Endothelial cell of umbilical vein (primary cell): ENCODE results near the gene GLTP. TPM values are rescaled to one million over a fixed set of nuclear protein-coding genes. Genes with fewer than 3 reads are reported as not detected.
A peak's percentile ranks its signal among the peaks of the same experiment; 100 is the strongest.

Source experiments
- BruUV-seq: library from RNA; stranded (reverse); fragments of 400-500 nt; replicated peaks from 2 replicates; lab custom pipeline; 2021; lab: Mats Ljungman, UMichigan
- CTCF ChIA-PET: fragments of 300-600, 350-600 bp; sonication (Branson Sonifier 250); formaldehyde crosslinking; loops from one replicate; lab custom pipeline; 2021; ENCODE audit warnings: antibody characterized with exemption, inconsistent platforms; lab: Charles Lee
- POLR2A ChIA-PET: fragments of 300-600, 350-600 bp; sonication (Branson Sonifier 250); formaldehyde crosslinking; loops from one replicate; lab custom pipeline; 2021; ENCODE audit warnings: antibody characterized with exemption, inconsistent platforms; lab: Charles Lee
- DNase-seq: peaks from one replicate; pipeline ENCODE4 v3.0.0-alpha.2; 2011; ENCODE audit warnings: low read depth, low spot score
- FAIRE-seq: peaks from 2 replicates; lab custom pipeline; 2011; peaks lifted over from hg19 to GRCh38; lab: Jason Lieb, UNC
- H2AFZ ChIP-seq: 2 replicates; pipeline ENCODE4 v1.6.0; 2012; ENCODE audit warnings: low read depth, low read length, control low read depth, inconsistent platforms
- H3K27ac ChIP-seq: 2 replicates; pipeline ENCODE4 v1.5.1; 2011; ENCODE audit warnings: low read depth, mild to moderate bottlenecking, control low read depth, low read length, moderate library complexity; ENCODE audit not compliant: insufficient read depth
- H3K27me3 ChIP-seq, 2 experiments: 2 replicates each; pipeline versions ENCODE4 v1.6.0 to v1.6.1; 2011; ENCODE audit warnings: low read length in 2 of 2, mixed read lengths in 1 of 2; ENCODE audit not compliant: control insufficient read depth in 2 of 2, insufficient read depth in 2 of 2
- H3K36me3 ChIP-seq, 2 experiments: 2 replicates in 1 of 2; 3 replicates in 1 of 2; pipeline ENCODE4 v1.5.1; 2011; ENCODE audit warnings: low read length in 2 of 2, mild to moderate bottlenecking in 1 of 2, moderate library complexity in 1 of 2; ENCODE audit not compliant: control insufficient read depth in 2 of 2, insufficient read depth in 2 of 2; ENCODE audit errors: extremely low read depth in 1 of 2
- H3K4me1 ChIP-seq: 3 replicates; pipeline ENCODE4 v1.5.1; 2011; ENCODE audit warnings: mild to moderate bottlenecking, low read length; ENCODE audit not compliant: control insufficient read depth, insufficient read depth; ENCODE audit errors: extremely low read depth
- H3K4me2 ChIP-seq: 2 replicates; pipeline ENCODE4 v1.6.1; 2011; ENCODE audit warnings: low read length, control low read depth, mixed read lengths; ENCODE audit not compliant: insufficient read depth
- H3K4me3 ChIP-seq, 3 experiments: fragments of 200-600 bp in 1 of 3; sonication (generic), shearing (Covaris generic) in 1 of 3; replicated peaks in 1 of 3; 2 replicates each; pipeline ENCODE4 v1.5.1; 2011 to 2016; ENCODE audit warnings: control low read depth in 3 of 3, low read length in 3 of 3, mild to moderate bottlenecking in 2 of 3, inconsistent platforms in 1 of 3, low read depth in 1 of 3, moderate library complexity in 1 of 3; ENCODE audit not compliant: insufficient read depth in 1 of 3
- H3K79me2 ChIP-seq: 2 replicates; pipeline ENCODE4 v1.6.0; 2012; ENCODE audit warnings: low read length, inconsistent platforms; ENCODE audit not compliant: control insufficient read depth, insufficient read depth
- H3K9ac ChIP-seq: replicated peaks from 2 replicates; pipeline ENCODE3; 2011; ENCODE audit warnings: low read length, control low read depth; ENCODE audit not compliant: insufficient read depth; ENCODE audit errors: extremely low read depth
- H3K9me1 ChIP-seq: replicated peaks from 3 replicates; pipeline ENCODE4 v1.6.0; 2011; ENCODE audit warnings: mild to moderate bottlenecking, low read length; ENCODE audit not compliant: control insufficient read depth, insufficient read depth; ENCODE audit errors: extremely low read depth
- H3K9me3 ChIP-seq: replicated peaks from 2 replicates; pipeline ENCODE4 v1.5.1; 2012; ENCODE audit warnings: low read length, inconsistent platforms; ENCODE audit not compliant: control insufficient read depth, insufficient read depth
- H4K20me1 ChIP-seq: replicated peaks from 2 replicates; pipeline ENCODE3; 2011; ENCODE audit warnings: mild to moderate bottlenecking, low read length; ENCODE audit not compliant: control insufficient read depth, insufficient read depth; ENCODE audit errors: extremely low read depth
- CTCF ChIP-seq, 2 donors: IDR thresholded peaks; 1 replicate in 1 of 2; 2 replicates in 1 of 2; pipeline ENCODE4 v1.5.1; 2011; ENCODE audit warnings: low read length in 2 of 2, mild to moderate bottlenecking in 2 of 2, moderate library complexity in 2 of 2, control low read depth in 1 of 2, inconsistent platforms in 1 of 2, low read depth in 1 of 2; ENCODE audit not compliant: insufficient read depth in 1 of 2; ENCODE audit errors: extremely low read depth in 1 of 2
- POLR2AphosphoS5 ChIP-seq: IDR thresholded peaks from 2 replicates; pipeline ENCODE4 v1.6.1; 2012; ENCODE audit warnings: low read depth, mild to moderate bottlenecking, control low read depth, low read length, moderate library complexity; ENCODE audit not compliant: insufficient read depth
- dilution Hi-C: fragments of 300-500 bp; cut with MboI; formaldehyde crosslinking; loops from one replicate; pipeline ENCODE4 v1.15.0; 2019; ENCODE audit warnings: low sequenced_read_pairs; ENCODE audit not compliant: extremely low pct_ligation_motif_present
- intact Hi-C: fragments of 100-400 bp; cut with micrococcal nuclease; formaldehyde crosslinking; loops from one replicate; pipeline ENCODE4 v1.10.0; 2022
- polyA plus RNA-seq, 4 experiments: library from polyadenylated mRNA; depleted of rRNA in 3 of 4; stranded (reverse) in 3 of 4; unstranded in 1 of 4; fragments of >200 nt; gene quantifications; 2 replicates each; pipeline versions ENCODE4 v1.2.1 to v1.2.3, GENCODE V29; 2011 to 2012; ENCODE audit warnings: missing spikeins in 1 of 4
- total RNA-seq: library from RNA; stranded (reverse); gene quantifications from 2 replicates; pipeline ENCODE4 v1.2.3, GENCODE V29; 2021

Gene GLTP
- total and polyA plus RNA-seq, 2 donors (not counting 3 experiments of a cell fraction or from before 2014, with no cell fraction given) = 21.5 to 46.6 TPM

GRCh38 chr12:109832541-109833306 is 47.6 kb downstream of the GLTP start:
- no peak for TF ChIP-seq POLR2AphosphoS5
- no peaks in the 10 kb centered on the region for H3K9me1 ChIP-seq
- no peaks in the 10 kb centered on the region for H3K79me2 ChIP-seq
- DNase-seq (no peak), FAIRE-seq (peak; percentile 26)
- no peaks in the 10 kb centered on the region for H3K9me3 ChIP-seq
- H3K4me2 ChIP-seq = peak overlapping the region; percentile 45
- intact Hi-C loops = loop anchor here (1.0 kb wide), 1 partner anchor 16 kb away; no protein-coding TSS in a partner anchor
- peak overlapping the region; percentile 69 for H2AFZ ChIP-seq
- peak overlapping the region; percentile 66 for H3K9ac ChIP-seq
- peak overlapping the region; percentile 27 for H3K27ac ChIP-seq
- ChIA-PET POLR2A (no interaction called here), CTCF (interaction anchor here (0.7 to 5.8 kb wide), 6 partner anchors 12 to 313 kb away, joined by 3 to 52 read pairs (median 4); no protein-coding TSS in a partner anchor)
- H3K4me1 ChIP-seq = peaks cover 24% of the 10 kb centered on the region
- H3K36me3 ChIP-seq = no peaks in the 10 kb centered on the region
- BruUV-seq = no TSS peak
- peak overlapping the region; percentile 50 to 63 (median 58) for H3K4me3 ChIP-seq
- no peaks in the 10 kb centered on the region for H3K27me3 ChIP-seq
- no peaks in the 10 kb centered on the region for H4K20me1 ChIP-seq
- dilution Hi-C loops = no loop called here

GRCh38 chr12:109831929-109832328 is 48.4 kb downstream of the GLTP start:
- no peaks in the 10 kb centered on the region for H4K20me1 ChIP-seq
- no TSS peak for BruUV-seq
- ChIA-PET POLR2A (interaction anchor here (0.6 kb wide), 1 partner anchor 26 kb away, joined by 15 read pairs; no protein-coding TSS in a partner anchor), CTCF (interaction anchor here (1.1 to 5.8 kb wide), 3 partner anchors 14 to 26 kb away, joined by 3 to 52 read pairs (median 12); no protein-coding TSS in a partner anchor)
- no peaks in the 10 kb centered on the region for H3K9me1 ChIP-seq
- H3K27me3 ChIP-seq = no peaks in the 10 kb centered on the region
- no peaks in the 10 kb centered on the region for H3K9me3 ChIP-seq
- intact Hi-C loops = loop anchor here (1.0 kb wide), 1 partner anchor 16 kb away; no protein-coding TSS in a partner anchor
- no peak overlapping the region for H3K9ac ChIP-seq
- H3K4me2 ChIP-seq = no peak overlapping the region
- TF ChIP-seq POLR2AphosphoS5 = no peak
- no peak for TF ChIP-seq CTCF (IDR thresholded peaks at IDR 0.05; ENCODE audit: extremely low read depth in 1 of 2, insufficient read depth in 1 of 2, low read depth in 1 of 2, low read length in 2 of 2)
- FAIRE-seq (no peak), DNase-seq (no peak)
- no peak overlapping the region for H2AFZ ChIP-seq
- no peak overlapping the region for H3K4me3 ChIP-seq
- H3K4me1 ChIP-seq = peaks cover 17% of the 10 kb centered on the region
- H3K36me3 ChIP-seq = no peaks in the 10 kb centered on the region
- dilution Hi-C loops = no loop called here
- no peaks in the 10 kb centered on the region for H3K79me2 ChIP-seq
- no peak overlapping the region for H3K27ac ChIP-seq
